ENCODE measurements around the gene SNX24.
"Not testable (repeated sequence)": the region's sequence is repeated elsewhere in the genome, so short reads cannot be mapped to it uniquely, and the experiment has no call there.

GRCh38 chr5:122913436-122913835 lies 68.0 kb downstream of the SNX24 start:
- TF ChIP-seq USF1 (CRISPR knock-in tag; IDR thresholded peaks at IDR 0.05); ATF7 (IDR thresholded peaks at IDR 0.05); NRF1 (conservative IDR thresholded peaks at IDR 0.05 in 1 of 2, IDR thresholded peaks at IDR 0.05 in 1 of 2); ZNF584 (CRISPR knock-in tag; IDR thresholded peaks at IDR 0.05; ENCODE audit: low read depth); JUN (IDR thresholded peaks at IDR 0.05; ENCODE audit: borderline replicate concordance, low read depth, low read length); JUN (CRISPR knock-in tag; IDR thresholded peaks at IDR 0.05; ENCODE audit: borderline replicate concordance); ZNF274 (IDR thresholded peaks at IDR 0.05; ENCODE audit: borderline replicate concordance, low read depth, low read length); USF2 (CRISPR knock-in tag; IDR thresholded peaks at IDR 0.05); FOXK1 (CRISPR knock-in tag; IDR thresholded peaks at IDR 0.05; ENCODE audit: borderline replicate concordance); CHD4 (IDR thresholded peaks at IDR 0.05; ENCODE audit: insufficient read depth, insufficient replicate concordance, low read depth, low read length, poor library complexity, severe bottlenecking); TAF1 (IDR thresholded peaks at IDR 0.05; ENCODE audit: control insufficient read depth, extremely low read depth, insufficient read depth, low read length, severe bottlenecking): not testable (repeated sequence)
- TF ChIP-seq, protein P1, sequence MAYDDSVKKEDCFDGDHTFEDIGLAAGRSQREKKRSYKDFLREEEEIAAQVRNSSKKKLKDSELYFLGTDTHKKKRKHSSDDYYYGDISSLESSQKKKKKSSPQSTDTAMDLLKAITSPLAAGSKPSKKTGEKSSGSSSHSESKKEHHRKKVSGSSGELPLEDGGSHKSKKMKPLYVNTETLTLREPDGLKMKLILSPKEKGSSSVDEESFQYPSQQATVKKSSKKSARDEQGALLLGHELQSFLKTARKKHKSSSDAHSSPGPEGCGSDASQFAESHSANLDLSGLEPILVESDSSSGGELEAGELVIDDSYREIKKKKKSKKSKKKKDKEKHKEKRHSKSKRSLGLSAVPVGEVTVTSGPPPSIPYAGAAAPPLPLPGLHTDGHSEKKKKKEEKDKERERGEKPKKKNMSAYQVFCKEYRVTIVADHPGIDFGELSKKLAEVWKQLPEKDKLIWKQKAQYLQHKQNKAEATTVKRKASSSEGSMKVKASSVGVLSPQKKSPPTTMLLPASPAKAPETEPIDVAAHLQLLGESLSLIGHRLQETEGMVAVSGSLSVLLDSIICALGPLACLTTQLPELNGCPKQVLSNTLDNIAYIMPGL (CRISPR knock-in tag; IDR thresholded peaks at IDR 0.05) = not testable (repeated sequence)
- TF ChIP-seq, protein P2, sequence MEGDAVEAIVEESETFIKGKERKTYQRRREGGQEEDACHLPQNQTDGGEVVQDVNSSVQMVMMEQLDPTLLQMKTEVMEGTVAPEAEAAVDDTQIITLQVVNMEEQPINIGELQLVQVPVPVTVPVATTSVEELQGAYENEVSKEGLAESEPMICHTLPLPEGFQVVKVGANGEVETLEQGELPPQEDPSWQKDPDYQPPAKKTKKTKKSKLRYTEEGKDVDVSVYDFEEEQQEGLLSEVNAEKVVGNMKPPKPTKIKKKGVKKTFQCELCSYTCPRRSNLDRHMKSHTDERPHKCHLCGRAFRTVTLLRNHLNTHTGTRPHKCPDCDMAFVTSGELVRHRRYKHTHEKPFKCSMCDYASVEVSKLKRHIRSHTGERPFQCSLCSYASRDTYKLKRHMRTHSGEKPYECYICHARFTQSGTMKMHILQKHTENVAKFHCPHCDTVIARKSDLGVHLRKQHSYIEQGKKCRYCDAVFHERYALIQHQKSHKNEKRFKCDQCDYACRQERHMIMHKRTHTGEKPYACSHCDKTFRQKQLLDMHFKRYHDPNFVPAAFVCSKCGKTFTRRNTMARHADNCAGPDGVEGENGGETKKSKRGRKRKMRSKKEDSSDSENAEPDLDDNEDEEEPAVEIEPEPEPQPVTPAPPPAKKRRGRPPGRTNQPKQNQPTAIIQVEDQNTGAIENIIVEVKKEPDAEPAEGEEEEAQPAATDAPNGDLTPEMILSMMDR (IDR thresholded peaks at IDR 0.05 in 2 of 3, conservative IDR thresholded peaks at IDR 0.05 in 1 of 3; ENCODE audit: insufficient read depth in 2 of 3, low read depth in 1 of 3, low read length in 3 of 3) = not testable (repeated sequence)
